Activated CD4-positive, alpha-beta memory T cell treated with anti-CD3 and anti-CD28 coated beads, Interleukin-2, amount 10 ng/mL, durations not matched to agents 7 days and 5 days (primary cell): ENCODE measurements around the gene HOXC9. TPM values are rescaled to one million over a fixed set of nuclear protein-coding genes. Genes with fewer than 3 reads are reported as not detected.

Experiments used
- CTCF ChIA-PET: fragments of 350-600 bp; sonication (Branson Sonifier 250); formaldehyde crosslinking; loops from one replicate; lab custom pipeline; 2021; ENCODE audit warnings: antibody characterized with exemption, inconsistent platforms; lab: Charles Lee
- POLR2A ChIA-PET: fragments of 350-600 bp; sonication (Branson Sonifier 250); formaldehyde crosslinking; loops from one replicate; lab custom pipeline; 2021; ENCODE audit warnings: antibody characterized with exemption; lab: Charles Lee
- DNase-seq: peaks from one replicate; pipeline ENCODE4 v3.0.0-alpha.2; 2020
- H3K27ac Mint-ChIP-seq: one replicate; pipeline ENCODE4 v1.8.0; 2021; ENCODE audit warnings: mild to moderate bottlenecking, mixed read lengths
- H3K27me3 Mint-ChIP-seq: one replicate; pipeline ENCODE4 v1.8.0; 2021; ENCODE audit warnings: mixed read lengths
- H3K36me3 Mint-ChIP-seq: one replicate; pipeline ENCODE4 v1.8.0; 2021; ENCODE audit warnings: low read depth, mixed read lengths
- H3K4me1 Mint-ChIP-seq: one replicate; pipeline ENCODE4 v1.8.0; 2021; ENCODE audit warnings: mixed read lengths
- H3K4me3 Mint-ChIP-seq: one replicate; pipeline ENCODE4 v1.8.0; 2021; ENCODE audit warnings: mild to moderate bottlenecking, mixed read lengths
- H3K9me3 Mint-ChIP-seq: one replicate; pipeline ENCODE4 v1.8.0; 2021; ENCODE audit warnings: mixed read lengths
- total RNA-seq, 2 experiments: library from RNA; stranded (reverse); gene quantifications; one replicate each; pipeline ENCODE4 v1.2.3, GENCODE V29; 2021

Gene HOXC9
- total RNA-seq, 2 experiments from 2014 or later: not detected

- no peak for DNase-seq
- H3K27me3 Mint-ChIP-seq: peaks cover 94% of the 10 kb centered on the region
- H3K9me3 Mint-ChIP-seq: no peaks in the 10 kb centered on the region
- CTCF ChIA-PET: interaction anchor here (1.5 kb wide), 1 partner anchor 220 kb away, joined by 3 read pairs; no protein-coding TSS in a partner anchor
- H3K4me3 Mint-ChIP-seq: no peak overlapping the region
- peaks cover 17% of the 10 kb centered on the region for H3K4me1 Mint-ChIP-seq
- no peak overlapping the region for H3K27ac Mint-ChIP-seq
- H3K36me3 Mint-ChIP-seq: peaks cover 4% of the 10 kb centered on the region
- POLR2A ChIA-PET: interaction anchor here (1.3 to 1.5 kb wide), 2 partner anchors 28 to 43 kb away, joined by 3 read pairs; partner anchors contain the start of gene HOXC12
These were observed 18.1 kb upstream of the HOXC9 start for GRCh38 chr12:53981634-53982565.

GRCh38 chr12:53982648-53983567 is 17.1 kb upstream of the HOXC9 start:
- ChIA-PET POLR2A (interaction anchor here (1.5 kb wide), 1 partner anchor 29 kb away, joined by 3 read pairs; the partner anchor contains the start of gene HOXC12), CTCF (no interaction called here)
- Mint-ChIP-seq H3K27ac (peak overlapping the region; percentile 3), H3K36me3 (peaks cover 4% of the 10 kb centered on the region), H3K27me3 (peaks cover 94% of the 10 kb centered on the region), H3K9me3 (no peaks in the 10 kb centered on the region), H3K4me3 (no peak overlapping the region), H3K4me1 (peaks cover 17% of the 10 kb centered on the region)
- no peak for DNase-seq

- Mint-ChIP-seq H3K4me1 (peaks cover 19% of the 10 kb centered on the region), H3K36me3 (peaks cover 4% of the 10 kb centered on the region), H3K27me3 (peaks cover 94% of the 10 kb centered on the region), H3K27ac (peak overlapping the region; percentile 3), H3K9me3 (no peaks in the 10 kb centered on the region), H3K4me3 (no peak overlapping the region)
- ChIA-PET POLR2A (no interaction called here), CTCF (interaction anchor here (2.3 kb wide), 1 partner anchor 17 kb away, joined by 7 read pairs; the partner anchor contains the start of gene HOXC9)
- no peak for DNase-seq
These were observed 16.4 kb upstream of the HOXC9 start for GRCh38 chr12:53983568-53983949.

GRCh38 chr12:53983950-53984572 is 15.9 kb upstream of the HOXC9 start:
- no peaks in the 10 kb centered on the region for H3K9me3 Mint-ChIP-seq
- peaks cover 94% of the 10 kb centered on the region for H3K27me3 Mint-ChIP-seq
- H3K4me1 Mint-ChIP-seq: peaks cover 21% of the 10 kb centered on the region
- no peak overlapping the region for H3K27ac Mint-ChIP-seq
- DNase-seq: no peak
- CTCF ChIA-PET: interaction anchor here (1.2 to 4.3 kb wide), 5 partner anchors 15 to 224 kb away, joined by 3 to 25 read pairs (median 7); partner anchors contain the start of genes HOXC8 and HOXC9
- H3K4me3 Mint-ChIP-seq: no peak overlapping the region
- POLR2A ChIA-PET: interaction anchor here (0.9 kb wide), 1 partner anchor 25 kb away, joined by 3 read pairs; no protein-coding TSS in a partner anchor
- H3K36me3 Mint-ChIP-seq: peaks cover 4% of the 10 kb centered on the region

- H3K27ac Mint-ChIP-seq: peak within 1 kb of the TSS; percentile 47
- POLR2A ChIA-PET: interaction anchor here (0.5 to 0.9 kb wide), 3 partner anchors 11 to 67 kb away, joined by 3 read pairs; no protein-coding TSS in a partner anchor
These were observed 14.9 kb upstream of the HOXC9 start, which contains the start of gene HOXC10 for GRCh38 chr12:53984901-53985691. Gene HOXC10 (plus strand): TSS chr12:53985146. CDS start chr12:53985260, 114 bp downstream.

GRCh38 chr12:53985692-53985993 is 14.3 kb upstream of the HOXC9 start:
- no peaks in the 10 kb centered on the region for H3K9me3 Mint-ChIP-seq
- no peak for DNase-seq
- peaks cover 4% of the 10 kb centered on the region for H3K36me3 Mint-ChIP-seq
- ChIA-PET POLR2A (interaction anchor here (0.5 kb wide), 1 partner anchor 68 kb away, joined by 3 read pairs; no protein-coding TSS in a partner anchor), CTCF (interaction anchor here (0.7 to 4.3 kb wide), 8 partner anchors 15 to 215 kb away, joined by 3 to 25 read pairs (median 6); partner anchors contain the start of genes HOXC8 and HOXC9)
- peaks cover 35% of the 10 kb centered on the region for H3K4me1 Mint-ChIP-seq
- H3K27ac Mint-ChIP-seq: no peak overlapping the region
- H3K4me3 Mint-ChIP-seq: peak overlapping the region; percentile 15
- peaks cover 94% of the 10 kb centered on the region for H3K27me3 Mint-ChIP-seq

More at GRCh38 chr12:53984901-53985691, 14.9 kb upstream of the HOXC9 start, which contains the start of gene HOXC10:
- Mint-ChIP-seq H3K27me3 (peaks cover 94% of the 10 kb centered on the region), H3K36me3 (peaks cover 4% of the 10 kb centered on the region), H3K4me3 (peak within 1 kb of the TSS; percentile 48), H3K9me3 (no peaks in the 10 kb centered on the region), H3K4me1 (peaks cover 31% of the 10 kb centered on the region)
- CTCF ChIA-PET: interaction anchor here (0.6 to 4.3 kb wide), 14 partner anchors 14 to 231 kb away, joined by 3 to 25 read pairs (median 4); partner anchors contain the start of genes HOXC8 and HOXC9
- DNase-seq: peak; percentile 88

GRCh38 chr12:53985994-53986685 is 13.8 kb upstream of the HOXC9 start:
- ChIA-PET POLR2A (interaction anchor here (1.1 to 1.8 kb wide), 2 partner anchors 14 to 27 kb away, joined by 4 to 5 read pairs; partner anchors contain the start of gene HOXC9), CTCF (interaction anchor here (1.2 to 4.3 kb wide), 7 partner anchors 14 to 215 kb away, joined by 5 to 25 read pairs (median 7); partner anchors contain the start of genes HOXC8 and HOXC9)
- Mint-ChIP-seq H3K4me1 (peaks cover 35% of the 10 kb centered on the region), H3K27ac (no peak overlapping the region), H3K9me3 (no peaks in the 10 kb centered on the region), H3K36me3 (peaks cover 4% of the 10 kb centered on the region), H3K4me3 (no peak overlapping the region), H3K27me3 (peaks cover 94% of the 10 kb centered on the region)
- DNase-seq: no peak

GRCh38 chr12:53986686-53987483 is 13.1 kb upstream of the HOXC9 start:
- Mint-ChIP-seq H3K4me3 (no peak overlapping the region), H3K9me3 (no peaks in the 10 kb centered on the region), H3K4me1 (peaks cover 35% of the 10 kb centered on the region), H3K27ac (no peak overlapping the region), H3K27me3 (peaks cover 93% of the 10 kb centered on the region), H3K36me3 (peaks cover 4% of the 10 kb centered on the region)
- no peak for DNase-seq
- CTCF ChIA-PET: interaction anchor here (1.5 to 4.3 kb wide), 4 partner anchors 19 to 227 kb away, joined by 4 to 25 read pairs (median 10); no protein-coding TSS in a partner anchor
- POLR2A ChIA-PET: interaction anchor here (1.1 to 1.8 kb wide), 2 partner anchors 14 to 28 kb away, joined by 4 to 5 read pairs; partner anchors contain the start of gene HOXC9

- ChIA-PET CTCF (interaction anchor here (0.6 to 4.3 kb wide), 11 partner anchors 16 to 241 kb away, joined by 3 to 25 read pairs (median 4); partner anchors contain the start of gene HOXC5), POLR2A (interaction anchor here (0.9 to 1.8 kb wide), 2 partner anchors 10 to 13 kb away, joined by 3 to 5 read pairs; partner anchors contain the start of gene HOXC9)
- Mint-ChIP-seq H3K9me3 (no peaks in the 10 kb centered on the region), H3K4me3 (no peak overlapping the region), H3K27ac (no peak overlapping the region), H3K36me3 (peaks cover 4% of the 10 kb centered on the region), H3K4me1 (peaks cover 35% of the 10 kb centered on the region), H3K27me3 (peaks cover 93% of the 10 kb centered on the region)
- no peak for DNase-seq
These were observed 12.2 kb upstream of the HOXC9 start for GRCh38 chr12:53987787-53988230.
